ENCODE measurements around the gene ALOX5AP.

Gene ALOX5AP

DNA sequence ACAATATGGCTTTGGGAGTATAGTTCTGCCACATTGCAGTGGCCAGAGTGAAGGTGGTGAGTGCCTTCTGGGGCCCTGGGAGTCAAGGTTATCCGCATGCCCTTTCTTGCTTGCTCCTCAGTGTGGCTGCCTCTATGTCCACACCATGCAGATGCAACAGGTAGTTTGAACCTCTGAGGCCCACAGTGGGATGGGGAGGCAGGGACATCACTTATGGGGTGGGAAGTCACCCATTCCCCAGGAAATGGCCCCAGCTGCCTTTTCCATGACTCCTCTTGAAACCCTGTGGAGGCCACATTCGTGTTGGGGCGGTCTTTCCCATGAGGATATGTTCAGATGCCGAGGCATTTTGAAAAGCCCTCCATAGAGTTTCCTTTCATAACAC lies 20.0 kb upstream of the ALOX5AP start:
- no peak for DNase-seq

DNA sequence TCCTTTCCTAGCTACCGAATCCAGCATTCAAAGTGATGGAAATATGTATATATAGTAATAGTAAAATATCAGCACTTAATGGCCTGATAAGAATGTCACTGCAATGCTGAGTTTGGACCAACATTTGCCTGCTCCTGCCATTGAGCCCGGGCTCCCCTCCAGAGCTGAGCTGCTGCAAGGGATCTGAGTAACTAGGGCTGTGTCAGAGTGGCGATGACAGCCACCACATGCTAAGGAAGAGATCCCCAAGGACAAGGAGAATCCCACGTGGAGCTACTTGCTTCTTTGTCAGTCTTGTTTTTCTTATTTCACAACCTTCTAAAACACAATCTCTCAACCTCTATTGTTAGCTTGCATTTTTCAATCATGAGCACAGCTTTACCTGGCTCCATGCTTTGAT lies 19.5 kb upstream of the ALOX5AP start:
- DNase-seq = no peak

- DNase-seq = no peak
These were observed 16.4 kb upstream of the ALOX5AP start for GRCh38 chr13:30718661-30719524.

DNA sequence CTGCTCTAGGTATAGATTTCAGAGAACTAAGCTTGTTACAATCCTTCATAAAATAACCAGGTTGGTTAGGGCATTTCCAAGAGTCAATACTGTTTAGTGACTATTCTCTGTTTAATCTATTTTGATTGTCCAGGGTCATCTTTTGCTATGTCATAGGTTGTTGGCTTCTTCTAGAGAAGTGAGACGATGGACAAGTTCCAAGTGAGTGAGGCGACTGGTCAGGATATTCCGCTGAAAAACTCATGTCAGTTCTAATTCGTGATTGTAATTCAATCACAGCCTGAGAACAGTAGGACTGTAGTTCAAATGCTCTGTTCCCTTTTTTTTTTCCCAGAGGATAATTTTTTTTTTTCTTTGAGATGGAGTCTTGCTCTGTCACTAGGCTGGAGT lies 15.8 kb upstream of the ALOX5AP start:
- no peak for DNase-seq

GRCh38 chr13:30720172-30720869 lies 15.0 kb upstream of the ALOX5AP start:
- peak; percentile 51 for DNase-seq

DNA sequence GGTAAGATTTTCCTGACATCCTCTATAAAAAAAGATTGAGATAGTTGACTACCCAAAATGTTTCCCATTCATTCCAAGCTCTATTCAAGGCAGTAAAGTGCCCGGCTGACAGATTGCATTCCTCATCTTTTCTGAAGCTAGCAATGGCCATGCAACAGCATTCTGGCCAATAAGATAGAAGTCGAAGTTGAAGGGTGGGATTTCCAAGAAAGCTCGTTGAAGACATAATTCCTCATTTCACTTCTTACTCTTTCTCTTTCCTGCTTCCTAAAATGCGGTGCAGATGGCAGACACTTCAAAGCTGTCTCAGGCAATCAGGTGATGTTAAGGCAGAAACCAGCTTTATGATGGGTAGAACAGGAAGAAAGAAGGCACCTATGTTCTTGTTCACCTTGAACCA lies 13.4 kb upstream of the ALOX5AP start:
- DNase-seq = no peak

GRCh38 chr13:30722361-30722760 lies 13.0 kb upstream of the ALOX5AP start:
- no peak for DNase-seq

DNA sequence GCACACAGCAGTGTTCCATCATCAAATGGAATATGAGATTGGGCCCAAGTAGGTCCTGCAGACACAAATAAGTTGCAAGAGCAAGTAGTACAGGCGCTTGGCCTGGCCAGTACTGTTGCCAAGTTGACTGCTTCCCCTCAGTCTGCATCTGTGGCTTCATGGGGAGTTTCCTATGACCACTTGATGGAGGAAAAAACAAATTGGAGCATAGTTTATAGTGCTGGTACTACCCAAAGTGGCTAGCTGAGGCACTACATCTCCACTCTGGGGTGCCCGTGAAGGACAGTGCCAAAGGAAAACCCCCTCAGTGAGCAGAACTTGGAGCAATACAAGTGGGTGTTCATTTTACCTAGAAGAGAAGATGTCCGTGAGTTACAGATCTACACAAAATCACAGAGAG lies 10.6 kb upstream of the ALOX5AP start:
- no peak for DNase-seq

DNA sequence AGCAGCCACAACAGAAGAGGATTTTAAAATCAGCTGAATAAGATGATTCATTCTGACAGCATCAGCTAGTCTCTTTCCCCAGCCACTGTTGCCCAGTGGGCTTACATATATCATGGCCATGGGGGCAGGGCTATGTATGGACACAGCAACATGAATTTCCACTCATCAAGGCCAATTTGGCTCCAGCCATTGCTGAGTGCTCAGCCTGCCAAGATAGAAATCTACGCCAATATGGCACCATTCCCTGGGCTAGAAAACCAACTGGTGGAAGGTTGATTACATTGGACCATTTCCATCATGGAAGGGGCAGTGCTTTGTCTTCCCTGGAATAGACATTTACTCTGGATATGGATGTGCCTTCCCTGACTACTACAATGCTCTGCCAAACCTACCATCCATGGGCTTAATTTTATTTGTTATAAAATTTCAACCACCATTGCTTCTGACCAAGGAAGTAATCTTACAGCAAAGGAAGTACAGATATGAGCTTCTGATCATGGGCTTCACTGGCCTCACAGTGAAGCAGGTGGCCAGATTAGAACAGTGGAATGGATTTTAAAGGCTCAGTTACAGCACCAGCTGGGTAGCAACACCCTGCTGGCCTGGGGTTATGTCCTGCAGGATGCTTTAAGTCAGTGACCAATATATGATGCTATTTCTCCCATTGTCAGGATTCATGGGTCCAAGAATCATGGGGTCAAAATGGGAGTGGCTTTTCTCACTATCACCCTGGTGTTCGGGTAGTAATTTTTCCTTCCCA lies 9.8 kb upstream of the ALOX5AP start:
- DNase-seq = no peak

DNA sequence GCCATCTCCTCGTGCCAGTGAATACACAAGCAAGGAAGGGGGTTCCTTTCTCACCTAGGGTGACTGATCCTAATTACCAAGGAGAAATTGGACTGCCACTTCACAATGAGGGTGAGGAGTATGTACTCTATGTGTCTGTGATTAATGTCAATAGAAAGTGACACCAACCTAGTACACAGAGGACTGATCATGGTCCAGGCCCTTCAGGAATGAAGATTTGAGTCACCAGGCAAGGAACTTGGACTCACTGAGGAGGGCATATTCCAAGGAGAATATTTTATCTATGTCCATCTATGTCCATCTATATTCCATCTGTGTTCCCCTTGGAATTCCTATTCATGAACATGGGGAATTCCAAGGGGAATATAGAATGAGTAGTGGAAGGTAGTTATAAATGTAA lies 9.2 kb upstream of the ALOX5AP start:
- DNase-seq = no peak

GRCh38 chr13:30727491-30728355 lies 7.6 kb upstream of the ALOX5AP start:
- DNase-seq = no peak

DNA sequence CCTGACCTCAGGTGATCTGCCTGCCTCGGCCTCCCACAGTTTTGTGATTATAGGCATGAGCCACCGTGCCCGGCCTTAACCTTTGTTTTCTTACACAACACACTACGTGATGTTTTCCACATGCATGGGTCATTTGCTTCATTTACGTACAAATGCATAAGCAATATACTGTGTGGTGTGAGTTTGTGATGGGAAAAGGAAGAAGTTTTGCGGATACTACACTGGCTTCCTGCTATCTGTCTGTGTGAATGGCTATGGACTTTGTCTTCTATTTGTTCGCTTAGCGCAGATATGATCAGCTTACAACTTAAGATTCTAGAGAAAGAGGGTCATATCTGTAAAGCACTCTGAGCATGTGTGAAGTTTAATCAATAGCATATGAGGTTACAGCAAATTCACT lies 5.5 kb upstream of the ALOX5AP start:
- DNase-seq = no peak

DNA sequence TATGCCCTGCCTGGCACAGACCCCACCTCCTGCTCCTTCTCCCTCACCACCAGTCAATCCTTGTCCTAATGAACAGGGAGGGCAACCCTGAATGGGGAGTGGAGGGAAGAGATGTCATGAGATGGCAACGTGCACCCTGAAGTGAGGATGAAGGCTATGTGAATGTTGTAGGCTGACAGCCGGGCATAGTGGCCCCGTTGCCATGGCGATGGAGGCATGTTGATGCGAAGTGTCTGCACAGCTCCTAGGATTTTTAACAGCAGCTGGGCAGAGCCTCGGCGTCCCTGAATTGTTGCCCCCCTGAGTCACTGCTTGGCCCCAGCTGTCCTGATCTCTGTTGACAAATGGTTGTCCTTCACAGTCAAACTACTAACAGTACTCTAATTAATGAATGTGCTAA lies 4.8 kb upstream of the ALOX5AP start:
- DNase-seq = no peak

DNA sequence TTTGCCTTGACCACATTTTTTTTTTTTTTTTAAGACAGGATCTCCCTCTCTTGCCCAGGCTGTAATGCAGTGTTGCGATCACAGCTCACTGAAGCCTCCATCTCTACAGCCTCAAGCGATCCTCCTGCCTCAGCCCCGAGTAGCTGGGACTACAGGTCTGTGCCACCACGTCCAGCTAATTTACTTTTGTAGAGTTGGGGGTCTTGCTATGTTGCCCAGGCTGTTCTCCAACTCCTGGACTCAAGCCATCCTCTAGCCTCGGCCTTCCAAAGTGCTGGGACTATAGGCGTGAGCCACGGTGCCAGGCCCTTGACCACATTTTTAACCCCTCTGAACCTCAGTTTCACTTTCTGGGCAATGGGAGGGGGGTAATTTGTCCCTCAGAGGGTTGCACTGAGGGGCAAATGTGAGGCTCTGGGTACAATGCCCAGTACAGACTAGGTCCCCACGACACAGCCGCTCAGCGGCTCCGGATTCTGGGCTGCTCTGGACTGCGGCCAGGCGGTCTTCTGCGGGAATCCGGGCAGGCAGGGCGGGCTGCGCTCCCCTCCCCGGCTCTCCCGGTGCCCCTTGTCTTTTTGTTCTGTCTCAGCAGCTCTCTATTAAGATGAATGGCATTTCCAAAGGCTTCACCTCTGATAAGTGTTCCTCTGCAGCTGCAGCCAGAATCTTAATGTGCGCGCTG lies 3.8 kb upstream of the ALOX5AP start:
- DNase-seq = no peak

GRCh38 chr13:30732046-30732390 lies 3.3 kb upstream of the ALOX5AP start:
- no peak for DNase-seq

- DNase-seq = no peak
These were observed 904 bp upstream of the ALOX5AP start for GRCh38 chr13:30734439-30734838.

GRCh38 chr13:30735872-30736175 lies 481 bp downstream of the ALOX5AP start:
- no peak for DNase-seq

DNA sequence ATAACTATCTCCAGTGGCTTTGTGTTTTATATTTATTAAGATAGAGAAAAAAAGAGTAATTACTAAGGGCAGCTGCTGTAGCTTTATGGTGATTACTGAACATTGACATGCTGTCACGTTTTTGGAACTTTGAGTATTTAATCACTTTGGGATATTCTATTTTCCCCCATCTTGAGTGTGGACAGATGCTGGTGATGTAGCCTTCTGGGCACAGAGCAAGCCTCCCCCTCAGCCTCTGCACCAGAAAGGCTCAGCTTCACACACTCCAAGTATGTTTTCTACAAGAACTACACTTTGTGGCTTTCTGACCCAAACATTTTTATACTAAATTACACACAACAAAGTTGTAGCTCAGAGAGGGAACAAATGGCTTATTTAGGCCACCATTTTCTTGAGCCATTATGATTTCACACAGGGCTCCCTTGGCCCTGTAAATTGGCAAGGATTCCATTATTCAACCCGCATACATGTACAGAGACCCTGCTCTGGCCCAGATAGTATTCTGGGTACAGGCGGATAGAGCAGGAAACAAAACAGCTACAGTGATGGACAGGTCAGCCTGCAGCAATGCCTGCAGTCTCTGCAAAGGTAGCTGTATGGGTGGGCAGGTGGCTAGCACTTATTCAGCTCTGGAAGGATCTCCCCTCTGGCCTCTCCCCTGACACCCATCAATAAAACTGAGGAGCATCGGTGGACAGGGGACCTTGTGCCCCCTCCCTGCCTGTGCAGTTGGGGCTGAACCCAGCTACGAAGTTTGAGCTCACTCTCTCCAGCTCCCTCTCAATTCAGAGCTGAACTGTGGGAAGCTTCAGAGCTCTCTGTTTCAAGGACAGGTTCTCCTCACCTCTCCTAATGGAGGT lies 1.3 kb downstream of the ALOX5AP start:
- DNase-seq = no peak

DNA sequence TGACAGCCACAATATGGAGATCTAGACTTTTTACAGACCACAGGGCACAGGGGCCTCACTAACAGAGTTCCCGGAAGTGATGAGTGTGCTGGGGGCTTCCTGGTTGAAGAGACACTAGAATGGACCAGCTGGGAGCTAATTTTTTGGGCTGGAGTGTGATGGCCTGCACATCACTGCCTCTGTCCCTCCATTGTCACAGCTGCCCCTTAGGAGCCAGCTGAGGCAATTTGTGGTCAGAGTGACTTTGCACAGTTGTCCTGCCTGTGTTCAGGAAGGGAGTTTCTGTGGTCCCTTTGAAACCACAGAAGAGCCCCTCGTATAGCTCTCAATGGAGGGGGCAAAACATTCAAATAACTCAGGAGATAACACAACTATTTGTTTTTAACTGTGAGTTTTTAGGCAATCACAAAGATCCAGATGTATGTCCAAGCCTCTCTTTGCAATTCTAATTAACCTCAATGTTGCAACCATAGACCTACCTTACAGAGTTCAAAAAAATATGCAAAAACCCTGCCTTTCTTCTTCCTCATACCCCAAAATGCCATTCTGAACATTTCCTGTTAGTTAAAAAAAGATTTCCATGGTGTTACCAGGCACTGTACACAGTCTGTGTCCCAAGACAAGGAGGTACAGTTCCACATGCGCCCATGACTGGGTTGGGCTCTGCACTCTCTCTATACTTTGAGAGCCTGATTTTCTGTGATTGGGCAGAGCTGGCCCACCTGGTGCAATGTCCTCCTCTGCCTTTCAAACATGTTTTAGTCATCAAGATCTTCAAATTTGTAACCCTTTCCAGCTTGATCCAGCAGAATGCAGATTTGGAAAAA lies 2.4 kb downstream of the ALOX5AP start:
- no peak for DNase-seq

- DNase-seq = no peak
These were observed 3.3 kb downstream of the ALOX5AP start for GRCh38 chr13:30738526-30739236.
